AG09309 (cell line): ENCODE results near the gene TBC1D4.

Source experiments
- DNase-seq: peaks from one replicate; pipeline ENCODE4 v3.0.0-alpha.2; 2010; ENCODE audit warnings: low read depth
- H3K4me3 ChIP-seq: 2 replicates; pipeline ENCODE4 v1.5.1; 2011; ENCODE audit warnings: mild to moderate bottlenecking, low read depth, low read length, moderate library complexity; ENCODE audit not compliant: control insufficient read depth
- CTCF ChIP-seq: IDR thresholded peaks from 2 replicates; pipeline ENCODE4 v1.5.1; 2011; ENCODE audit warnings: mild to moderate bottlenecking, low read depth, low read length, inconsistent platforms; ENCODE audit not compliant: insufficient read depth, control insufficient read depth; ENCODE audit errors: missing control alignments

The TBC1D4 gene

GRCh38 chr13:75407998-75408397, 74.0 kb downstream of the TBC1D4 start:
- no peak for TF ChIP-seq CTCF
- DNase-seq, result no peak
- H3K4me3 ChIP-seq, result no peak overlapping the region

GRCh38 chr13:75407473-75407872, 74.5 kb downstream of the TBC1D4 start:
- no peak overlapping the region for H3K4me3 ChIP-seq
- no peak for DNase-seq
- TF ChIP-seq CTCF, result no peak

- no peak for TF ChIP-seq CTCF
- no peak overlapping the region for H3K4me3 ChIP-seq
- DNase-seq, result peak; percentile 38
These were observed 75.8 kb downstream of the TBC1D4 start for GRCh38 chr13:75405976-75406703.

GRCh38 chr13:75404726-75405125, 77.2 kb downstream of the TBC1D4 start:
- TF ChIP-seq CTCF, result no peak
- no peak overlapping the region for H3K4me3 ChIP-seq
- DNase-seq, result no peak

DNA sequence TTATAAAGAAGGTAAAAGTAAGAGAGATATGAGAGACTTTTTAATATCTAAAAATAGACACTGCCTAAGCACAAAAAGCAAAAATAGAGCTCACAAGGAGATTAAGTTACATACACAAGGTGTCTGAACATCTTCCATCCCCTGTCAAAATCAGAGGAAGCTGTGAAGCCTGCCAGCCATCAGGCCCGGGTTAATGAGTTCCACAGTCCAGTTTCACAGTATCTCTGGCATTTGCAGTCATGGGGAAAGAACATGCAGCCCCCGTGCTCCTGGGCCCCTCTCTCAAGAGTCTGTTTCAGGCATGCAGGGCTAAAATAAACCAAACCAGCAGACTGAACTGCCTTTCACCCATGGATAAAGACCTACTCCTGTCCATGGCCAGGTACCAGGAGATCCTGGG, 79.2 kb downstream of the TBC1D4 start:
- no peak for TF ChIP-seq CTCF
- H3K4me3 ChIP-seq, result no peak overlapping the region
- DNase-seq, result no peak

DNA sequence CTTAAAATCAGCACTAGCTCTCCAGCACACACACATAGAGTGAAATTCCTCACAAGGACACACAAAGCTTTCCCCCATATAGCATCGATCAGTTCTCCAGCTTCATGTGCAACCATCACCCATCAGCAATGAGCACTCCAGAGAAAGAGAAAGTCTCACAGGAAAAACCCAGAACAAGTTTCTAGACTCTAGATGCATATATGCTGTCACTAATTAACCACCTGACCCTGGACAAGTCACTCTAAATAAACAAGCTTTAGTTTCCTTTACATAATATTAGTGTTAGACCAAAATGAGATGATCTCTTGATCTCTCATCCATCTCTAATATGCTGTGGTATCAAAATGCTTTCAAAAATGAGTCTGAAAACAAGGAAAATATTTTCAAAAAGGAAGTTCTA, 81.2 kb downstream of the TBC1D4 start:
- H3K4me3 ChIP-seq, result no peak overlapping the region
- DNase-seq, result no peak
- TF ChIP-seq CTCF, result no peak
